ENCODE measurements around the gene CAPN13. TPM values are rescaled to one million over a fixed set of nuclear protein-coding genes. Genes with fewer than 3 reads are reported as not detected.

Gene CAPN13
- total RNA-seq, 2 donors from 2014 or later, result 25.5 to 31.2 TPM

- intact Hi-C loops (cut with DNase I), result no loop called here
- no peak for DNase-seq
- Histone ChIP-seq H3K27ac (no peak overlapping the region), H3K36me3 (no peaks in the 10 kb centered on the region), H3K27me3 (no peaks in the 10 kb centered on the region), H3K4me1 (no peaks in the 10 kb centered on the region), H3K4me3 (no peak overlapping the region), H3K9me3 (no peaks in the 10 kb centered on the region), H3K9ac (ENCODE audit: low read depth in 2 of 2, low read length in 2 of 2) (no peak overlapping the region)
- TF ChIP-seq, protein P1, sequence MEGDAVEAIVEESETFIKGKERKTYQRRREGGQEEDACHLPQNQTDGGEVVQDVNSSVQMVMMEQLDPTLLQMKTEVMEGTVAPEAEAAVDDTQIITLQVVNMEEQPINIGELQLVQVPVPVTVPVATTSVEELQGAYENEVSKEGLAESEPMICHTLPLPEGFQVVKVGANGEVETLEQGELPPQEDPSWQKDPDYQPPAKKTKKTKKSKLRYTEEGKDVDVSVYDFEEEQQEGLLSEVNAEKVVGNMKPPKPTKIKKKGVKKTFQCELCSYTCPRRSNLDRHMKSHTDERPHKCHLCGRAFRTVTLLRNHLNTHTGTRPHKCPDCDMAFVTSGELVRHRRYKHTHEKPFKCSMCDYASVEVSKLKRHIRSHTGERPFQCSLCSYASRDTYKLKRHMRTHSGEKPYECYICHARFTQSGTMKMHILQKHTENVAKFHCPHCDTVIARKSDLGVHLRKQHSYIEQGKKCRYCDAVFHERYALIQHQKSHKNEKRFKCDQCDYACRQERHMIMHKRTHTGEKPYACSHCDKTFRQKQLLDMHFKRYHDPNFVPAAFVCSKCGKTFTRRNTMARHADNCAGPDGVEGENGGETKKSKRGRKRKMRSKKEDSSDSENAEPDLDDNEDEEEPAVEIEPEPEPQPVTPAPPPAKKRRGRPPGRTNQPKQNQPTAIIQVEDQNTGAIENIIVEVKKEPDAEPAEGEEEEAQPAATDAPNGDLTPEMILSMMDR (IDR thresholded peaks at IDR 0.05), result no peak
Measured at GRCh38 chr2:30757749-30758148, 49.5 kb downstream of the CAPN13 start.

DNA sequence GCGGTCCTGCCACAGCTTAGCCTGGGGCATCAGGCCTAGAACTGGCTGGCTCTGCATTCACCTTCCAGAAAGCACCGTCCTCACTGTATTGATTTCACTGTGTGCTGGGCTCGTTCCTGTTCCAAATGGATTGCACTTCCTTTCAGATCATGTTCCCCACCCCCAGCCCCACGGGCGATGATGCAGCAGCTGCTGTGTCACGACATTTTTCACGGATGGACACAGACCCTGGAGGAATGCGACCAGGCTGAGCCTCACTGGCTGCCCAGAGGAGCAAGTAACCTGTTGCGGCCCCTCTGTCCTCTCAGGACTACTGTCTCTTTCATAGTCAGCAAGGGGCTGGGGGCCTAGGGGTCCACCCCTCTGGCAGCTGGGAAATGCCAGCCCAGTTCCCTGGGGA, 50.3 kb downstream of the CAPN13 start:
- no peaks in the 10 kb centered on the region for H3K36me3 ChIP-seq
- intact Hi-C loops (cut with DNase I), result no loop called here
- no peaks in the 10 kb centered on the region for H3K27me3 ChIP-seq
- no peak overlapping the region for H3K9ac ChIP-seq (ENCODE audit: low read depth in 2 of 2, low read length in 2 of 2)
- TF ChIP-seq, protein P1 (IDR thresholded peaks at IDR 0.05), result no peak
- H3K9me3 ChIP-seq, result no peaks in the 10 kb centered on the region
- H3K27ac ChIP-seq, result no peak overlapping the region
- no peaks in the 10 kb centered on the region for H3K4me1 ChIP-seq
- H3K4me3 ChIP-seq, result no peak overlapping the region
- DNase-seq, result no peak

- H3K27ac ChIP-seq, result no peak overlapping the region
- intact Hi-C loops (cut with DNase I), result no loop called here
- no peaks in the 10 kb centered on the region for H3K36me3 ChIP-seq
- no peak for DNase-seq
- H3K9me3 ChIP-seq, result no peaks in the 10 kb centered on the region
- H3K4me3 ChIP-seq, result no peak overlapping the region
- TF ChIP-seq, protein P1 (IDR thresholded peaks at IDR 0.05), result no peak
- H3K9ac ChIP-seq (ENCODE audit: low read depth in 2 of 2, low read length in 2 of 2), result no peak overlapping the region
- no peaks in the 10 kb centered on the region for H3K4me1 ChIP-seq
- no peaks in the 10 kb centered on the region for H3K27me3 ChIP-seq
Measured at GRCh38 chr2:30756051-30756719, 51.1 kb downstream of the CAPN13 start.

DNA sequence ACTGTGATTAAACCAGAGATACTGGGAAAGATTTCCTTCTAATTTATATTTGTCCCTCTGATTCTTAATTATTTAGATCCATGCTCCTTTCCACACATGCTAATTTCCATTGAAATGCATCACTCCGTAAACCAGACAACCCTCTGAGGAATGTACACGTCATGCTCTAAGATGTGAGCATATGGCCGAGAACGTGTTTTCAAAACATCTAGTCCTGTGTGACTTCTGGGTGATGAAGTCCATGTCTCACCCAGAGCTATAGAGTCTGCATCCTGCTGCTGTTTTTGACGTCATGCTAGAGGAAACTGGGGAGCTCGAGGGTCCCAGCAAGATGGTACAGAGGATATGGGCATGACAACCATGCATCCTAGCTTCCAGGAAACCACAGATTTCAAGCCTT, 53.6 kb downstream of the CAPN13 start:
- H3K27me3 ChIP-seq, result no peaks in the 10 kb centered on the region
- H3K9ac ChIP-seq (ENCODE audit: low read depth in 2 of 2, low read length in 2 of 2), result no peak overlapping the region
- intact Hi-C loops (cut with DNase I), result no loop called here
- DNase-seq, result no peak
- no peaks in the 10 kb centered on the region for H3K9me3 ChIP-seq
- no peak overlapping the region for H3K4me3 ChIP-seq
- H3K4me1 ChIP-seq, result no peaks in the 10 kb centered on the region
- H3K27ac ChIP-seq, result no peak overlapping the region
- TF ChIP-seq, protein P1 (IDR thresholded peaks at IDR 0.05), result no peak
- no peaks in the 10 kb centered on the region for H3K36me3 ChIP-seq

DNA sequence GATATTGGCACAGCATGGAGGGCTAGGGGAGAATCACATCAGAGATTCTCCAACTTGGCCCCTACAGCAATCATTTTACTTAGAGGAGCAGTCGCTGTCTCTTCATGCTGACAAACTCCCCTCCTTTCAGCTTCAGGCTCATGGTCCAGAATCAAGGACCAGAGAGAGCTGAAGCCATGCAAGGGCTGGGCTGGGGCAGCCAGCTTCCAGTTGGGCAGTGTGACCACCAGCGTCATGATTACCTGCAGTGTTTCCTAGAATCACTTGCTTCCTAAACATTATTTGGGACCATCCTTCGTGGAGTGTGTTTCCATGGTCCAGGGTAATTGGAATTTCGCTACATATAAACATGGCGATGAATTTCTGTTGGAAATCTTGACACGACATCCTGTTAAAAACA, 54.4 kb downstream of the CAPN13 start:
- TF ChIP-seq, protein P1 (IDR thresholded peaks at IDR 0.05), result no peak
- Histone ChIP-seq H3K36me3 (no peaks in the 10 kb centered on the region), H3K27ac (no peak overlapping the region), H3K4me1 (no peaks in the 10 kb centered on the region), H3K9me3 (no peaks in the 10 kb centered on the region), H3K4me3 (no peak overlapping the region), H3K27me3 (no peaks in the 10 kb centered on the region), H3K9ac (ENCODE audit: low read depth in 2 of 2, low read length in 2 of 2) (no peak overlapping the region)
- intact Hi-C loops (cut with DNase I), result no loop called here
- DNase-seq, result no peak
